HG03139 (cell line): ENCODE data around the gene MSMP.

Experiments
- ATAC-seq: cut with Tn5 transposase; IDR thresholded peaks from one replicate; pipeline ENCODE4 v1.9.1; 2021; ENCODE audit not compliant: unreplicated experiment

The MSMP gene

DNA sequence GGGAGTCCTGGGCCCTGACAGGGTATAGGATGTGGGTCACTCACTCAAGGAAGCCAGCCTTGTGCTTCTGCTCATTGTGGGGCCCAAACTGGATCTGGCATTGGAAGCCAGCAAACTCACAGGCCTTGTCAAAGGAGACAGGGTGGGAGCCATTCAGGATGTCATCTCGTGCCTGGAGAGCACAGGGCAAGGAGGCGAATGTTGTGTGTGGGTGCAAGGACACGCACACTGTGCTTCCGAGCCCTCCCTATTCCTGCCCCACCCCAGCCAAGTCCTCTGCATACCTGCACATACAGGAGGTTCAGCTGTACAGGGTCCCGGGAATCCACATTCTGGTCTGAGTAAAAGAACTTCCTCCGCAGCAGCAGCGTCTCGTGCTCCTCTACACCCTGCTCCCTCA, 30.2 kb downstream of the MSMP start:
- no peak for ATAC-seq

GRCh38 chr9:35723426-35723825, 30.6 kb downstream of the MSMP start:
- ATAC-seq: no peak

DNA sequence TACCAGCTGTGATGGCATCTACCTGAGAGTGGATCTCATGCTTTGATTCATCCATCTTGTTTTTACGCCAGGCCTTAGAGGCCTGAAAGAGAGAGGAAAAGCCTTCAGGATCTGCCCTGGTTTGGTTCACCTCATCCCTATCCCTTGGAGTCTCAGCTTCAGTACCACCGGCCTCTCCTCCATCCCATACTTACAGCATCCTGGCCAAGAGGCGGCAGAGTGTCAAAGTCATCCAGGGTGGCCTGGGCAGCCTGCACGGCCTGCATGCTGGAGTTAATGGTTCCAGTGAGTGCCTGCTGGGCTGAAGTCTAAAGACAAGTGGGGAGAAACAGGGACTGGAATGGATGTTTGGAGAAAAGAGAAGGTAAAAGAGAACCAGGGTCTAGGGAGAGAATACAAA, 34.5 kb downstream of the MSMP start:
- no peak for ATAC-seq

- peak; percentile 45 for ATAC-seq
These were observed 35.2 kb downstream of the MSMP start for GRCh38 chr9:35718721-35719511.

DNA sequence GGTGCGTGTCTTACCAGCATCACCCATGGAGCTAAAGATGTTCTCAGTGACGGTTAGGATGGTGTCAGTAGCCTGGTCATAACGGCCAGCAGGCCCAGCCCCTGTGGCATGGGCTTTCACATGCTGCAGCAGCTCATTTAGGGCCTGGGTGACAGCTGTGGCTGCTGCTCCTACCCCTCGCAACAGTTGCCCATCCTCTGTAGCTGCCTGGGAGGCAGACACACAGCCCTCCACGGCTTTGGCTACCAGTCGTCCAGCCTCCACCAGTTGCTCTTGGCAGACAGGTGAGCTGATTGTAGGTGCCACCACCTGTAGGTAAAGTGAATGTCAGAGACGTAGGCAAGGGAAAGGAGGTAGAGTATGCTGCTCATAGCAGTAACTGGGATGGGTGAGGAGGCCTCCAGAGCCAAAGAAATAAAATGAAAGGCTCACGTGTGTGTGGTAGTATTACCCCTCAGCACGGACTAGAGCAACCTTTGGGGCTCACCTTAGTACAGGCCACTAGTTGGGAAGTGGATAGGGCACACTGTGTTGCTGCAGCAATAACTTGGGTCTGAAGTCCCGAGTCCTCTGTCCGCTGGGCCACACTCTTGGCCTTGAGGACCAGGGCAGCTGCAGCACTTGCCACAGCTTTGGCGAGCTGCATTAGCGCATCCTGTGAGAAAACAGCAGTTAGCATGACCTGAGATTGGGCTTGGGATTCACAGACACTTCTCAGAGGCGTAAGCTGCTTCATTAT, 36.8 kb downstream of the MSMP start:
- ATAC-seq: no peak

DNA sequence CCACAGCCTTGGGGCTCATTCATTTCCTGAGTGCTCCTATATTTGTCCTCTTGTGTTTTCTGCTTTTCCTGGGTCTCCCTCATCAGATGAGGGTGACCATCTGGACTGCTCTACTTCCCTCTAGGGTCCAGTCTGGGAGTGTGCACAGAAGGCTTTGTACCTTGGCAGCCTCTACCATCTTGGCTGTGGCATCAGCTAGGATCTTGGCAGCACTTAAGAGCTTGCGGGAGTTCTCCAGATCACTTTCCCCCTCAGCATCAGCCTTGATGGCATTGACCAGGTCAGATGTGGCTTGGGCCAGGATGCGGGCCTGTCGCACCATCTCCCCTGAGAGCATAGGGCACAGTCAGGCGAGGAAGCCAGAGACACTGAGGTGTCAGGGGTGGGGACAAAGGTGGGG, 37.8 kb downstream of the MSMP start:
- no peak for ATAC-seq

- no peak for ATAC-seq
These were observed 39.4 kb downstream of the MSMP start for GRCh38 chr9:35714579-35715252.

DNA sequence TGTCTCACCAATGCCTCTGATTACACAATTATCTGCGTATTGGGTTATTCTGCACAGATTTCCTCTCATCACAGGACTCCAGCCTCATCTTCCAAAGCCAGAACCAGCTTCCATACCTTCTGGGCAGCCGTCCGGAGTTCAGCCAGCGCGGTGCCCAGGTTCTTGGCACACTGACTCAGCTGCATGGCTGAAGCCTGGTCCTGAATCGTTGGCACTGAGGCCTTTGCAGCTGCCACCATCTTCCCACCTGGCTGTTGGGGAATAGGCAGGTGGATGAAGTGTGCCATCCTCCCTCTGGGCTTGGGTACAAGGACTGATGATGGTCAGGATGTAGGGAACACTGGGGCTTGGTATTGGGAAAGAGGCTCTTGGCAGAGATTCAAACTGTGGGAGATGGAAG, 40.0 kb downstream of the MSMP start:
- no peak for ATAC-seq

GRCh38 chr9:35713578-35713977, 40.5 kb downstream of the MSMP start:
- no peak for ATAC-seq

- ATAC-seq: no peak
These were observed 41.2 kb downstream of the MSMP start for GRCh38 chr9:35712762-35713400.

GRCh38 chr9:35711501-35712428, 42.3 kb downstream of the MSMP start:
- ATAC-seq: no peak

DNA sequence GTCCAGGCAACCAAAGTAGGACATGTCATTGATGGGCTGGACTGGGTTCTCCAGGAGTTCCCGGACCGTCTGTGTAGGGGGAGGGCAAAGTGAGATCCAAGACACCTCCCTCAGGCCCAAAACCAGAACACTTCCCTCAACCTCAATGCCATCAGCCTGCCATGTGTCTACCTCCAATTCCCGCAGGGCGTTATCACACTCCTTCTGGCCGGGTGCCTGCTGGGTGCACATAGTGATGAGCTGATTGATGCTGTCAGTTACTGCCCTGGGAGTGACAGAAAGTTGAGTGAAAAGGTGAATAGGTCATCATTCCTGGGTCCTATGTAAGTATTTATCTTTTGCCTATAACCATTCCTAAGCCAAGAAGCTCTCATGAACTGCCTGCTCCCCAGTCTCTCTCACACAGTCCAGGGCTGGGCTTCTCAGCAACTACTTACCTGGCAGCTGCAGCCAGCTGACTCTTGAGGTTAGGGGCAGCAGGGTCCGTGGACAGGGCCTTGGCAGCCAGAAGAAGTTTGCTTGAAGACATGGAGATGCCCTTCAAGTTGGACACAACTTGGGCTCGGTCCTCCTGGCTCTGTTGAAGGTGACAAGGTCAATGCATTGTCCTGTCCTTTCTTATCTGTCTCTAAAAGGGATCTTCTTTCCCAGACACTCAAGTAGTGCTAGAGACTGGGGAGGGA, 43.1 kb downstream of the MSMP start:
- no peak for ATAC-seq

GRCh38 chr9:35708146-35708545, 45.9 kb downstream of the MSMP start:
- ATAC-seq: no peak

GRCh38 chr9:35706951-35707350, 47.1 kb downstream of the MSMP start:
- no peak for ATAC-seq

DNA sequence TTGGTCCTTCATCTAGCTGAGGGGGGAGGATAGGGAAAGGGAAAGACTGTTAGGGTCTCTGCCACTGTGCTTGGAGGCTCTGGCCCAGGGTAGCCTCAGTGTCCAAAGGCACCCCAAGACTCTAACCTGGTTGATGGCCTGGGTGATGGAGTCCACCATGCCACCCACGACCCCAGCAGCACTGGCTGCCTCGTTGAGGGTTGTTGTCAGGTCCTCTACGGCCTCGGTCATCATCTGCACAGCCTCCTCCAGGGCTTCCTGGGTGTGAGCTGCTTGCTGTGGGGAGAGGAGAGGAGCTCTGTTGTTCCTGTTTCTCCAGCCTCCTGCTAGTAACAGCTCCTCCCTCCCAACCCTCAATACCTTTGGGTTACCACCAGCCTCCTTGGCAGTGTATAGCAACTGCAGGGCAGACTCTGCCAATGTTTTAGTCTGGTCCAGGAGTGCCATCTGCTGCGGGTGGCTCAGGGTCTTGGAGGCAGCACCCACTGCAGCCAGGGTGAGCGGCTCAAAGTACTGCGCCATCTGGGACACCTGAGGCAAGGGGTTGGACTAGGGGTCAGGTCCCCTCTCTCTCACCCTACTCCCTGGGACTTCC, 48.1 kb downstream of the MSMP start:
- no peak for ATAC-seq

- ATAC-seq: no peak
These were observed 48.7 kb downstream of the MSMP start for GRCh38 chr9:35705372-35705771.

DNA sequence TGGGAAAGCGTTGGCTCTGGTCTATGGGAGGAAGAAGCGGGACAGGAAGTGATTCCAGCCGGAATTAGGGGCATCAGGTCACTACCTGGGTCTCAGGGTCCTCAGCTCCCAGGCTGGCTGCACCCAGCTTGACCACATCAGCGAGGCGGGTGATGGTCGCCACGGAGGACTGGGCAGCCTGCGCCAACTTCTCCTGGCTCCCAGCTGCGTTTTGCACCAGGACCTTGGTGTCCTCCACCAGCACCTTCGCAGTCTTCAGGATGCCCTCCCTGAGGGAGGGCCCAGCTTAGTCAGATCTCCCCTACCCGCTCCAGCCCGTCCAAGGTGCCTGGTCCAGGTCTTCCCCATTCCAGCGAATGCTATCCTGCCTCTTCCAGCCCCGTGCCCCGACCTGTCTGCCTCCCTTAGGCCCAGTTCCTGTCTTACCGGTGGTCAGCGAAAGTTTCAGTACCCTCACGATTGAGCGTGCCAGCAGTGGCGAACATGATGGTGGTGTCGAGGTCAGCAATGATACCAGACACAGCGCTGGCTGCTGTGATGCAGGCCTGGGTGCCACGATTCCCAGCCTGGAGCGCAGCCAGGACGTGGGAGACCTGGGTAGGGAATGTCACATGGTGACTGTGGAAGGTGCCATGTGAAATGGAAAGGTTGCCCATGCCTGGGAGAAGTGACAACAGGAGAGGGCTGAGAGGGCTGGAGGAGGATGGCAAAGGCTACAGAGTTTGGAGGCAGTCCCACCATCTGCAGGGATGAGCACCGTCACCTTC, 50.0 kb downstream of the MSMP start:
- ATAC-seq: no peak
